ENCODE measurements around the gene MED31.
"Not testable (repeated sequence)": the region's sequence is repeated elsewhere in the genome, so short reads cannot be mapped to it uniquely, and the experiment has no call there.

Gene MED31

DNA sequence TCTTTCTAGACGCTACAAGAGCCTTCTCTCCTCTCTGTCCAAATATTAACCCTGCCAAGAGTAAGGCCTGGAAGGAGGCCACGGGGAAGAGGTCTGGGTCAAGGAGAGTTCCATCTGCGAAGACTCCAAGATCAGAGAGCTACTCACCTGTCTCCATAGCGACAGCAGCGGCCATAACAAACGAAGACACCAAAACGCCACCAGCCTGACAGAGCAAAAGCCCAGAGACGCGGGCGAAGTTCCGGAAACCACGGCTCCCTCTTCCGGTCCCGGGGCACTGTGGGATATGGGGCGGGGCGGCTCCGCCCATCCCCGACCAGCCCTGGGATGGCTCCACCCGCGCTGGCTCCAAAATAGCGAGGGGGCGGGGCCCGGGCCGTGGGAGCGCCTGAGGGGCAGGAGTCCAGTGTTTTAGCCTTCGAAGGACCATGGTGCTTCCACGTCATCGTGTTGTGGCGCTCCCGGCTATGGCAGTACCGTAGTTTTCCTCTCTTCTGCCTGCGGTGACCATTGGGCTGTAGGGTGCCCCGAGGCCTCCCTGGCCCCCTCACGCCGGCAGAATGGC is at the start of gene MED31, which contains the start of gene C17orf100:
TSS of gene MED31 (minus strand) at position 252 of the 565 bp plus-strand sequence. CDS start at position 175, 77 bp downstream.
TSS of gene C17orf100 (plus strand) at position 409 of the 565 bp plus-strand sequence. CDS start at position 561, 152 bp downstream.
- DNase-seq, result peak; percentile 88

DNA sequence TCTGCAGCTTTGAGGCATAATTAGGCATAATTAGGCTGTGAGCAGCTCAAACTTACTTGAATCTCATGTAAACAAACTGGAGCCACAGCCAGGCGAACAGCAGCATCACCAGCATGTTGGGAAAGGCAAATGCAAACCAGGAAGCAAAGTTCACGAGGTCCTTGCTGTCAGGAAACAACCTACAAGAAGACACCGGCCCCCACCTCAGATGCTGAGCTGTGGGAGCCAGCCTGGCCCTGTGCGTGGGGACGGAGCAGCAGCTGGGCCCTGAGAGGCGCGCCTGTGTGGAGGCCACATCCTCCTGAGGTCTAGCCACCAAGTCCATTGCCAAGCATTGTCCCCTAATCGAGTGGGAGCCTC is 49.5 kb upstream of the MED31 start:
- no peak for DNase-seq

DNA sequence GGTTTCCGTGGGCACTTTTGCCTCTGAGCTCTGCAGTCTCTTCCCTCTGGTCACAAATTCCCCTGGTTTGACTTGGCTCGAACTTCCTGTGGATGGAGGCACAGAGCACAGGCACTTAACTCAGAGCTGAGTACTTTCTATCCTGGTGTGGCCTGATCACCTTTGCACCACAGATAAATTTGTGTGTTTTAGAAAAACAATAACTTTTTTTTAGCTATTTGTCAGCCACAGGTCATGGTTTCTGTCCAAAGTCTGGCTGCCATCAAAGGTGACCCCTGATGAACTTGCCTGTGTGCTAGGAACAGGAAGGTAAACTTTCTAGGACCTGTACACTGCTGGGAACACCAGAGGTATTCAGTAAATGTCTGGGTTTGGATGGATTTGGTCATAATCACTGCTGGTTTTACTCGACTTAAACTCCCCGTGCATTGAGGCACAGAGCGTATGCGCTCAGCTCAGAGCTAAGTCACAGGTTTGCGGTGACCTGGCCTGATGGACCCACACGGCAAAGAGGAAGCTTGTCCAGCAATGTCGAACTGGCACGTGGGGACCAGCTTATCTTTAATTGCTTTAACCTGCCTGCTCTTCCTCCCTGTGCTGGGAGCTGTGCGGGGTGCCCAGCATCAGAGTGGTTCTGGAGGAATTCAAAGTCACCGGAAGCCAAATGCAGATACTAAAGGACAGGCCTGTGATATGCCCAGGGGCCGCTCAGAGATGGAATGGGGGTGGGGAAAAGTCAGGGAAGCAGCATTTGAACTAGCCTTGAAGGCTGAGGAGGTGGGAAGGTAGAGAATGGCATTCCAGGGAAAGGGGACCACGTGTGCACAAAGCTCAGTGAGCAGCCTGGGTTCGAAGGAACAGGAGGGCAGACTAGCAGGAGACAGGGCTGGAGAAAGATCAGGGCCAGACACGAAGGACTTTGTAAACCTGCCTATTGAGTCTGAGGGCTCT is 48.9 kb upstream of the MED31 start:
- DNase-seq, result no peak

DNA sequence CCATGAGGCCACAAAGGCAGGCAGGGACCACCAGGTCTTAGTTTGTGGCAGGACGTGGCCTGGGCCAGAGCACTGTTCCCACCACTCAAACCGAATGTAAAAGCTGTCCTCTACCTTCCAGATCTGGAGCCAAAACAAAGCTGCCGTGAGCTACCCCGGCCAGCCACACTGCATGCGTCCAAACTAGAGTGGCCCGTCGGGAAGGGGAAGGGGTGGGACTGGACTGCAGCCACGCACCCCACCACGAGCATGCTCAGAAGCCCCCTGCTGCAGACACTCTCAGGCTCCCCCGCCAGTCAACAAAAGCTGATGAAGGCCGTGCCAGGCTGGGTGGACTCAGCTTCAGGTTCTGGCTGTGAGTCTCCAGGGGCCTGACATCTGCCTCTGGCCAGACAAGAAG is 46.6 kb upstream of the MED31 start:
- no peak for DNase-seq

DNA sequence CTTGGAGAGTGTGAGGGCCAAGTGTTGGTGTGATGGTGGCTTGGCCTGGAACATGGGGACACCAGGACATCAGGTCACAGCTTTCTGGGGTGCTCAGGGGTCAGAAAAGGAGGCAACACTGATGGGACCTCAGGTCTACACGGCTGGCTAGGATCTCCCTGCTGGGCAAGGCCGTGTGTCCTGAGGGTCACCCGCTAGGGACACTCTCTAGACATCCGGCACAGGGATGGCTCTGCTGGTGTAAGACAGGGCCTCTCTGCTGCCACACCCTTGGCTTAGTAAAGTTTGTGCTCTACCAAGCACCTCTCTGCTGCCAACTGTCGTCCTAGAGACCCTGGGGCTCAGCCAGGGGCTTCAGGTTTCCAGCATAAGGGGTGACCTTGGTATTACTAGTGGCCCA is 45.5 kb upstream of the MED31 start:
- no peak for DNase-seq

DNA sequence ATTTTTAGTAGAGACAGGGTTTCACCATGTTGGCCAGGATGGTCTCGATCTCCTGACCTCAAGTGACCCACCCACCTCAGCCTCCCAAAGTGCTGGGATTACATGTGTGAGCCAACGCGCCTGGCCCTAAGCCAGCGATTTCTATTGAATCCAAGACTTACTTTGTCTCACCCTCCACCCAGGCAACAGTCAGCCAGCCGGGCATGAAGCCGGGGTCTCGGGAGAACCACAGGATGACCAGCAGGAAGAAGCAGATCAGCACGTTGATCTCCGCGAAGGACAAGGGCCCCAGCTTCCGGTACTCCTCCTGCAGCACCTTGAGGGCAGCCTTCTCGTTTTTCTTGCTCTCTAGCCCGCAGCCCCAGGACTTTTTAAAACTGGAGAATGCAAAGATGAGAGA is 44.2 kb upstream of the MED31 start:
- no peak for DNase-seq

DNA sequence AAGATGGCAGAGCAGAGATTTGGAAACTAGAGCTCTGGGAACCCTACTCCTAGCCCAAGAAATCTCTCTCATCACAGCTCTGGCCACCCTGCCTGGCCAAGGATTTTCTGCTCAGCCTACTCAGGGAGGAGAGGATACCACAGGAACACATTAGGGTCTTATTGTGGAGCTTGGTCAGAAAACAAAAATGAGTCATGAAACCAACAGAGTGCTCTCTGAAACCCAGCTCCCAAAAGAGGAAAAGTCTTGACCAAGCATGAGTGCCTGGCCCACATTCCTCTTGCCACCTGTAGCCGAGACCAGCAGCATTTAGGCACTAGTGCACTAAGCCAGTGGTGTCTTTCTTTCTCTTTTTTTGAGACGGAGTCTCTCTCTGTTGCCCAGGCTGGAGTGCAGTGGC is 43.6 kb upstream of the MED31 start:
- no peak for DNase-seq

DNA sequence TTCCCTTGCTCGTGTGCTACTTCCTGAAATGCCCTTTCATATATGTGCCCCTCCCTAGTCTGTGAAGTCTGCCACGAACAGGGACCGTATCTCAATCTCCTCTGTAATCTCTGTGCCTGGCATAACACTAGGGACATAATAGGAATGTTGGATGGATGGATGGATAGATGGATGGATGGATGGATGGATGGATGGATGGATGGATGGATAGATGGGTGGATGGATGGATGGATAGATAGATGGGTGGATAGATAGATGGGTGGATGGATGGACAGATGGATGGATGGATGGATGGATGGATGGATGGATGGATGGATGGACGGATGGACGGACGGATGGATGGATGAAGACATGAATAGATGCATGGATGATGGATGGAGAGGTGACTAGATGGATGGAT is 40.6 kb upstream of the MED31 start:
- DNase-seq, result not testable (repeated sequence)

DNA sequence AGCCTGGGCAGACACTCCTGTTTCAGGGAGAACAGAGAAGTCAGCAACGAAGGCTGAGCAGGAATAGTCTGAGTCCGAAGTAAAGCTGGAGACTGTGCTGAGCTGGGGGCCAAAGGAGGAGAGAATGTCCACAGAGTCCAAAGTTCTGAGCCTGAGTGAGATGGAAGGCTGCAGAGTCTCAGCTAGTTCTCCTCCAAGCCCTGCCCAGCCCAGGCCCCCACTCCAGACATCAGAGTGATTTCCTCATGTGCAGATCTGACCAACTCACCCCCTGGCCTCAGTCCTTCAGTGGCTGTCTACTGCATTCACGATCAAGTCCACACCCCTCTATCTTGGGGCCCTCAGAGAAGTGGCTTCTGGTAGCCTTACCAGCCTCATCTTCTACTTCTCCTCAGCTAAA is 40.1 kb upstream of the MED31 start:
- no peak for DNase-seq

DNA sequence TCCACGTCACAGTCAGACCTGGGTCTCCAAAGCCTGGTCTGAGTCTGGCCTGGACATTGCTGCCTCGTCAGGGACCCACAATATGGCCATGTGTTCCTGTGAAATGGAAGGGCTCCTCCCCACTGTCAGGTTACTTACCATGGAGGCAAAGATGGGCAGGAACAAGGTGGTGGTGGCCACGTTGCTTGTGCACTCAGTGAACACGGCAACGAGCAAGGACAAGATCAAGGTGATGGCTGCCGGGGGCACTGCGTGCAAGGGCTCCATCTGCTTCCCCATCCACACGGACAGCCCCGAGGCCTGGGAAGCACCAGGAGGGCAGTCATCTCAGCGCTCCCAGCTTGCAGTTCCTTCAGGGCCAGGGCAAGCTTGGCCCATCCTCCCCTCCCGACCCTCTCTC is 39.2 kb upstream of the MED31 start:
- DNase-seq, result no peak

DNA sequence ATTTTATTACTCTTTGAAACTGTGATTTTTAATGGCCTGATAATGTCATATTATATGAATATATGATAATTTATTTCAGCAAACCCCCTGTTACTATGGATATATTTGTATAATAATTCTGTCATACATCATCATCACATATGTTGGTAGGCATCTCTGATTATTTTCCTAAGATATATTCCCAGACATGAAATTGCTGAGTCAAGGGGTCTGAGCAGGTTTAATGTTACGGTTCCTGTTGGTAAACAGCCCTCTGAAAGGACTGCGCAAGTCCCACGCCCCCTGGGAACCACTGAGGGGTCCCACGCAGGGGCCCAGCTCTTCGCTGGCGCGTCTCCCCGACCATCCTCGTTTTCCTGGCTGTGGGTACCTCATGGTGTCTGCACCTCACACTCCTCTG is 37.5 kb upstream of the MED31 start:
- no peak for DNase-seq

DNA sequence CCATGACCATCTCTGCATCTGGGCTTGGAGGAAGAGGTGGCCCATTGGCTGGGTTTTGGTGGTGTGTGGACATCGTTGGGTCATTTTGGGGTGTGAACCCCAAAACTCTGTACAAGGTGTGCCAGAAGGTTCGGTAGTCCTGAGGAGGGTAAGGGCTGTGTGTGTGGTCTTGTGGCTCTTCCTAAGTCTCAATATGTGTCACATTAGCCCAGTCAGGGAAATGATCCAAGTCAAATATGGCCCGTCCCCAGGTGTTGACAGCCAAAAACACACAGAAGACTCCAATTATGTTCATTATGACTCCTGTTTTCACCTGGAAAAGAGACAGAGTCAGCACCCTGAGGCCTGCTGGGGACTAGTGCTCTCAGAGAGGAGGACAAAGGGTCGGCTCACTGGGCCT is 34.6 kb upstream of the MED31 start:
- DNase-seq, result no peak

DNA sequence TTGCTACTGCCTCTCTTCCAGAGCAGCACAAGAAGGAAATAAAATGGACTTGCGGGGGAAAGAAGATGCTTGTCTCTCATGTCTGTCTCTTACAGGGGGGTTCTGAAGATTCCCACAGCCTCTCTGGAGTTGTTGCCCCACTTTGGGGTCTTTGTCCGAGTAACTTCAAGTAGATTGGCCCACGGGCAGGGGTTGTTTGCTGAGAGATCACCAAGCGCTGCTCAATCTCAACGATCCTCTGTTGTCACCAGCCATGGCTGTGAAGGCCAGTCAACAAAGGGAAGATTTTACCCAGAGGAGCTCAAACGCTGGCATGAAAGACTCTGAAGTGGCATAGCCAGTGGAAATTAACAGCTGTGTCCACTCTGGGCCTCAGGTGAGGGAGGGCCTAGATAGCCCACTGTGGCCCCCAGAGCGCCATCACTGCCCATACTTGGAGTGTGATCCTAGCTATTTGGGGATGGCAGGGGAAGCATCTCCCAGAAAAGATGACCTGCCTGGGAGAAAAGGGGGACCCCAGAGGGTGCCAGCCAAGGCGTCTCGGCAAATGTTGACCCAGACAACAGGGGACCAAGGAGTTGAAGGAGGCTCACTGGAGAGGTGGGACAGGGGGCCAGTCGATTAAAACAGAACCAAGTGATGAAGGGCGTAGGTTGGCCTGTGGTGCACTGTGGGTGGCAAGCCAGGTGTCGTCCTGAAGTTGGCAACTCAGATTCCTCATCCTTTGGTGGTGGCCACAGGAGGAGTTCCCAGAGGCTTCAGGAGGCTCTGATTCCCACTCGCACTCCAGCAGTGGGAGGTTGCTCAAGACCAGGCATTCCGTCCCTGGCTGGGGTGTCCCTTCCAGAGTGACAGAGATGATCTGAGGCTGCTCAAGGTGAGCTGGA is 33.7 kb upstream of the MED31 start:
- no peak for DNase-seq

DNA sequence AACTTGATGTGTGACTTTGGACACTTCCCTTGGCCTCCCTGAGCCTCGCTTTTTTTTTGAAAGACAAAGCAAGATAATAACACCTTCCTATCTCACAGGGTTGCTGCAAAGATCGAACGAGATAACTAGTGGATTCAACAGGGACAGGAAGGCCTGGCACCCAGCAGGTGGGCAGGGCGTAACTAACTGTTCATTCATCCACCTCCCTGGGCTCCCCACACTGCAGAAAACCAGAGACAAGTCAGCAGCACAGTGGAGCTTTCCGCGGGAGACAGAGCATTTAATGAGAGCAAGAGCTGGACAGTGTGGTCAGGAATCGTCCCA is 33.0 kb upstream of the MED31 start:
- DNase-seq, result no peak

DNA sequence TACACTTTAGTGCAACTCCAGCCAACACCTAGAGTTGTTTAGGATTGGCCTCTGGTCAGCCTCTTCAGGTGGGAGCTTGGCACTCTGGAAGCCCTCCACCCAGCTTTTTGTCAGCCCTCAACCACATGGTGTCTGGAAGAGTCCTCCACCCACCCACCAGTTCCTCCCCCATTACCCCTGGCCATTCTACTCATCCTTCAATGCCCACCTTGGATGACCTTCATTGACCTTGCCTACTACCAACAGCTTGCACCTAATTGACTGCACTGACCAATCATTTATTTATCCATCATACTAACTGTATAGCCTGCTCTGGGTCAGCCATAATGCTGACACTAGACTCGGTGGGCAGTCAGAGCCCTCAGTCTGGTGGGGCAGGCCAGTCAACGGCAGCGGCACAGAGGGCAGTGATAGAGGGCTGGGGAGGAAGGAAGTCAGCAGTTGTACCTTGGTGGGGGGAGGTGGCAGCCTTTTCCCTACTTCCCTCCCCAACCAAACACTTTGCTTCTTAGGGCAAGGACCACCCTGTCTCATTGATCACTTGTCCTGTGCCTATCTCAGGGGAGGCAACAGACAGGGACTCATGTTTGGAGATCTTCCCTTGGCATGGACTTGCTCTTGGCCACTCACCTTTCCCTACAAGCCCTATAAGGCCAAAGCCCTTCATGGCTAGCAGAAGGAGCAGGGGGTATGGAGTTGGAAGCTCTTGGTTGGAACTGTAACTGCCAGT is 32.5 kb upstream of the MED31 start:
- no peak for DNase-seq

DNA sequence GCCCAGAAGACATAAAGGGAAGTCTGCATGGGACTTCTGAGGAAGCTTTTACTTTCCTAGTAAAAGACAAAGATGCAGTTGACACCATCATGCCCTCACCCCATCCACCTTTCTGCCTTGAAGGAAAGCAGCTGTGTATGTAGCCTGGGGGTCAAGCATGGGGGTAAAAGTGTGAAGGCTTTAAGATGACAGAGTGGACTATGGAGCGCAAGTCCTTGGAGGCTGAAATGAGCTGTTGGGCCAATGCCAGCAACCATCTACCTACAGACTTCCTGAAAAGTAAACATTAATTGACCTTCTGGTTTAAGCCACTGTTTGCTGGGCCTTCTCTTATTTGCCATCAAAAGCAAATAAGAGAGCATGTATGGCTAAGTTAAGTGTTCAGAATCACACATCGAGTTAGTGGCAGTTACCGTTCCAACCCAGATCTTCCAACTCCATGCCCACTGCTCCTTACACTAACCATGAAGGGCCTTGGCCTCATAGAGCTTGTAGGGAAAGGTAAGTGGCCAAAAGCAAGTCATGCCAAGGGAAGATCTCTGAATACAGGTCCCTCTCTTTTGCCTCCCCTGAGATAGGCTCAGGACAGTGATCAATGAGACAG is 31.8 kb upstream of the MED31 start:
- DNase-seq, result no peak

DNA sequence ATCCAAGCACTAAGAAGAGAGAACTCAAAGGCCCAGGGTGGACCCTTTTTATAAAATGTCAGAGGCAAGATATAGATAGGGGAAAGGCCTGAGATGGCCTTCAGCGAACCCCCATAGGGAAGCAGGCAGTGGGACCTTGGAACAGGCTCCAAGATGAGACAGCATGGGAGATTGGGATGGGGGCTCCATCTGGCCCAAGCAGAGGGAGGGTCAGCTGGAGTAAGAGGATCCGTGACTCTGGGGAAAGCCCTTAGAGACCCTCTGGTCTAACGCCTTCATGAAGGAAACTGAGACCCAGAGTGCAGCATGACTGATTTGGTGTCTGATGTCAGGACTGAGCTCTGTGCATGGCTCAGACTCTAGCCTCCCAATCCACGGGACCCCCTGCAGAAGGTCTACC is 30.9 kb upstream of the MED31 start:
- no peak for DNase-seq

DNA sequence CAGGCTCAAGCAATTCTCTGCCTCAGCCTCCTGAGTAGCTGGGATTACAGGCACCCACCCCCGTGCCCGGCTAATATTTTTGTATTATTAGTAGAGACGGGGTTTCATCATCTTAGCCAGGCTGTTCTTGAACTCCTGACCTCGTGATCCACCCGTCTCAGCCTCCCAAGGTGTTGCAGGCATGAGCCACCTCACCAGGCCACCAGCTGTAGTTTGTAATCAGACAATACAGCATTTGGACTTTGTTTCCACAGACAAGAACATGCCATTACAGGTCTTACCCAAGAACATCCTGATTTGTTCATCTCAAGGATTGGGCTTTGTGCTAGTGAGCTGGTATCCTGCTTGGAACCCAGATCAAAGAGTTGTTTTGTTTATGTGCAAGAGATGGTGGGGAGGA is 30.3 kb upstream of the MED31 start:
- DNase-seq, result no peak

DNA sequence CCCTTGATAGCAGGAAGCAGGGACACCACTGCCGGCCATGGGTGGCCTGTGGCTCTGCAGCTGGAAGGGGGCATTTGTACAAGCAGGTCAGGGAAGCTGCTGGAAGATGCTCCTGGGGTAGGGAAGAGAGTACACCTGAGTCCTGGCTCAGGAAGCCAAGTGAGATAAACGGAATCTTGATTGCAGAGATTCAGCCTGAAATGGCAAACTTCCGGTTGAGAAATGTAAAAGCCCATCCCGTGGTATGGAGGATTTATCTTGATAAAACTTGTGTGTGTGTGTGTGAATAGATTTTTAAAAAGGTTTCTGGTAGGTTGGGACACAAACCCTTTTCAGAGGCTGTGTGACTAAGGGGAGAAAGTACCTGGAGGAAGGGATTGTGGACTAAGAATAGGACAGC is 29.8 kb upstream of the MED31 start:
- no peak for DNase-seq

DNA sequence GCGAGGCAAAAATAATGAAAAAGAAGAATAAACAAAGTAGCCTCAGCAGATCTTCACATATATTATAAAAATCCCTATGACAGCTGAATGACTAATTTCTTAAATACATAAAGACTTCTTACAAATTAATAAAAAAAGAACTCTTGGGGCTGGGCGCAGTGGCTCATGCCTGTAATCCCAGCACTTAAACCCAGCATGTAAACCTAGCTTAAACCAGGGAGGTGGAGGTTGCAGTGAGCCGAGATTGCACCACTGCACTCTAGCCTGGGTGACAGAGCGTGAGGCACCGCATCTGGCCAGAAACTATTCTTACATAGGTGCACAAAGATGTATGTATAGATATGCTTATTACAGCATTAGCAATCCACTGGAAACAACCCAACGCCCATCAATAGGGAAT is 27.8 kb upstream of the MED31 start:
- no peak for DNase-seq

DNA sequence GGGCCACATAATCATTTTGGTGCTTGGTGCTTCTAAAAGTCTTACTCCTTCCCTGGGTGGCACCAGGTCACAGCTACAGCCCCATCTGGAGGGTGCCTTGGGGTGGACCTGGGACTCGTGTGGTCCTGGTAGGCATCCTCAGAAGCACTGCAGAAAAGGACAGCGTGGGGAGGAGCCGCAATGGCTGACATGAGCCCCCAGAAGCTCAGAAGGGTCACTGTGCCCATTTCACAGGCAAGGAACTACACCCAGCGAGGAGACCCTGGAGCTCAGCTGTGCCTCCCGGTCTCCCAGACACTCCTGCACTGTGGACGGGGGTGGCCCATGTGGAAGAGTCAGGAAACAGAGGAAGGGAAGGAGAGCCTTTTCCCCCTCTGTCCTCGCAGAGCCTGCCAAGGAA is 26.5 kb upstream of the MED31 start:
- DNase-seq, result no peak

DNA sequence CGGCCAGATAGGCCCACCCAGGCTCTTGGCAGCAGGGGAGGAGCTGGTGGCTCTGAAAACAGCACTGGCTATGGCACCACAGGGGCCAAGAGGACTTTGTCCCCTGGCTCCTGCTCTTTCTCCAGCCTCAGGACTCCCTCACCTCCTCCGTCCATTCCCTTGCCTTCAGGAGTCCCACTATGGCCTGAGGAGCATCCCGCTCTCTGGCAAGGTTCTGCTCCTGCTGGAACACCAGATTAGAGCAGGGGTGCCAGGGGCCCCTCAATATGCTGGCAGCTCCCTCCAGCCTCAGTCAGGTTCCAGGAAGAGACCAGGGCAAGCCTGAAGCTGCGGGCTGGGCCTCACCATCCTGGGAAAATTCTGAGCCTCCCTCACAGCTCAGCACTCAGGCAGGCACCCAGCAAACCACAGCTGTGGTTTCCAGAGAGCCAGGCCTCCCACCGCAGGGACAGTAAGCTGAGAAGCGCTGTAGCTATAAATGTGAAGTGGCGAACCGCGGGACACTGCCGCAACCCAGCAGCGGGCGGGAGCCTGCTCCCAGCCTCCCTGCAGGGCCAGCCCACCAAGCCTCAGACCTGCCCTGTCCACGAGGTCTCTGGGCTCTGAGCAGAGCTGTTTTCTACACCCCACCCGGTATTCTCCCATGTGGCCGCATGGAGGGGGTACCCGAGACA is 25.9 kb upstream of the MED31 start:
- DNase-seq, result peak; percentile 52
